NCI-H2081 treated with DMSO at 0.1 percent for 48 hours (cell line): Measurements from ENCODE around the gene ZNF407.

ENCODE experiments used
- DNase-seq: peaks from one replicate; lab custom pipeline; 2025; lab: John Stamatoyannopoulos, UW

The ZNF407 gene

GRCh38 chr18:75104483-75104882 lies 506.8 kb downstream of the ZNF407 start:
- no peak for DNase-seq

- DNase-seq: no peak
These were observed 508.0 kb downstream of the ZNF407 start for GRCh38 chr18:75105551-75106254.

GRCh38 chr18:75106746-75107145 lies 509.1 kb downstream of the ZNF407 start:
- DNase-seq: no peak

- DNase-seq: no peak
These were observed 509.7 kb downstream of the ZNF407 start for GRCh38 chr18:75107196-75107930.

GRCh38 chr18:75107931-75108276 lies 510.2 kb downstream of the ZNF407 start:
- DNase-seq: no peak

GRCh38 chr18:75108579-75109318 lies 511.1 kb downstream of the ZNF407 start:
- DNase-seq: no peak

GRCh38 chr18:75109319-75109691 lies 511.6 kb downstream of the ZNF407 start:
- no peak for DNase-seq

- no peak for DNase-seq
These were observed 512.1 kb downstream of the ZNF407 start for GRCh38 chr18:75109819-75110218.

- no peak for DNase-seq
These were observed 512.6 kb downstream of the ZNF407 start for GRCh38 chr18:75110311-75110710.

GRCh38 chr18:75110846-75111415 lies 513.3 kb downstream of the ZNF407 start:
- no peak for DNase-seq

GRCh38 chr18:75111760-75112159 lies 514.1 kb downstream of the ZNF407 start:
- DNase-seq: no peak

- DNase-seq: no peak
These were observed 514.8 kb downstream of the ZNF407 start for GRCh38 chr18:75112186-75113096.

GRCh38 chr18:75113455-75113854 lies 515.8 kb downstream of the ZNF407 start:
- DNase-seq: no peak

- no peak for DNase-seq
These were observed 516.6 kb downstream of the ZNF407 start for GRCh38 chr18:75114231-75114764.
